PC-3 (cell line): ENCODE data around the gene LIN7A. TPM values are rescaled to one million over a fixed set of nuclear protein-coding genes. Genes with fewer than 3 reads are reported as not detected.

ENCODE experiments used
- ATAC-seq: fragments of 200-7000 bp; cut with Tn5 transposase; 2 replicates; pipeline ENCODE4 v1.9.1; 2020; ENCODE audit warnings: mild to moderate bottlenecking, moderate library complexity
- BruUV-seq: library from RNA; stranded (reverse); fragments of 400-500 nt; replicated peaks from 2 replicates; lab custom pipeline; 2021; lab: Mats Ljungman, UMichigan
- CTCF ChIA-PET: fragments of 300-600 bp; sonication (Branson Sonifier 250); formaldehyde crosslinking; loops from one replicate; lab custom pipeline; 2022; ENCODE audit warnings: antibody characterized with exemption; lab: Charles Lee
- POLR2A ChIA-PET: fragments of 300-600 bp; sonication (Branson Sonifier 250); formaldehyde crosslinking; loops from one replicate; lab custom pipeline; 2022; ENCODE audit warnings: antibody characterized with exemption; ENCODE audit not compliant: unreplicated experiment; lab: Charles Lee
- DNase-seq: peaks from one replicate; pipeline ENCODE4 v3.0.0-alpha.2; 2015
- H2AFZ ChIP-seq: fragments of 300-600 bp; sonication (generic); 2 replicates; pipeline ENCODE4 v1.6.0; 2016; ENCODE audit warnings: antibody characterized with exemption, low read length
- H3F3A ChIP-seq: fragments of 300-600 bp; sonication (generic); one replicate; pipeline ENCODE4 v1.6.0; 2017; ENCODE audit warnings: antibody characterized with exemption, low read length, control low read depth, mild to moderate bottlenecking; ENCODE audit not compliant: unreplicated experiment
- H3K27ac ChIP-seq: fragments of 300-600 bp; sonication (generic); 2 replicates; pipeline ENCODE4 v1.5.1; 2016; ENCODE audit warnings: mild to moderate bottlenecking, low read length
- H3K27me3 ChIP-seq: fragments of 300-600 bp; sonication (generic); 2 replicates; pipeline ENCODE4 v1.6.1; 2016; ENCODE audit warnings: low read length, mixed read lengths
- H3K36me3 ChIP-seq: fragments of 300-600 bp; sonication (generic); 2 replicates; pipeline ENCODE4 v1.6.1; 2016; ENCODE audit warnings: low read depth, mixed run types, low read length, mixed read lengths
- H3K4me1 ChIP-seq: fragments of 300-600 bp; sonication (generic); 2 replicates; pipeline ENCODE4 v1.5.1; 2016; ENCODE audit warnings: low read length; ENCODE audit not compliant: insufficient read depth
- H3K4me2 ChIP-seq: fragments of 300-600 bp; sonication (generic); 2 replicates; pipeline ENCODE4 v1.6.0; 2016; ENCODE audit warnings: low read length
- H3K4me3 ChIP-seq: fragments of 300-600 bp; sonication (generic); 2 replicates; pipeline ENCODE4 v1.5.1; 2016; ENCODE audit warnings: mild to moderate bottlenecking, low read length, mixed read lengths
- H3K79me2 ChIP-seq: fragments of 300-600 bp; sonication (generic); 2 replicates; pipeline ENCODE4 v1.6.1; 2017; ENCODE audit warnings: low read length, mixed read lengths
- H3K9ac ChIP-seq: fragments of 300-600 bp; sonication (generic); 2 replicates; pipeline ENCODE4 v1.6.0; 2016; ENCODE audit warnings: mild to moderate bottlenecking, low read length
- H3K9me2 ChIP-seq: fragments of 300-600 bp; sonication (generic); replicated peaks from 2 replicates; pipeline ENCODE4 v1.6.1; 2016; ENCODE audit warnings: mixed run types, low read length, mixed read lengths
- H3K9me3 ChIP-seq: fragments of 300-600 bp; sonication (generic); 2 replicates; pipeline ENCODE4 v1.6.1; 2016; ENCODE audit warnings: low read length, mixed read lengths
- H4K20me1 ChIP-seq: fragments of 300-600 bp; sonication (generic); 2 replicates; pipeline ENCODE4 v1.6.1; 2016; ENCODE audit warnings: low read length, mixed read lengths
- EZH2 ChIP-seq: fragments of 300-600 bp; sonication (generic); IDR thresholded peaks from one replicate; pipeline ENCODE4 v1.6.1; 2017; ENCODE audit warnings: antibody characterized with exemption, mild to moderate bottlenecking, low read length; ENCODE audit not compliant: unreplicated experiment
- EZH2phosphoT487 ChIP-seq: fragments of 300-600 bp; sonication (generic); IDR thresholded peaks from 2 replicates; pipeline ENCODE4 v1.6.1; 2018; ENCODE audit warnings: mild to moderate bottlenecking, antibody characterized with exemption, low read length, borderline replicate concordance
- intact Hi-C: fragments of 100-400 bp; cut with micrococcal nuclease; formaldehyde crosslinking; loops from 2 replicates; pipeline ENCODE4 v1.9.0; 2023
- total RNA-seq: library from RNA; depleted of rRNA; stranded (reverse); fragments of >200 nt; gene quantifications from 2 replicates; pipeline ENCODE4 v1.2.3, GENCODE V29; 2014
- TF ChIP-seq, protein P1 (sequence below): fragments of 300-600 bp; sonication (generic); conservative IDR thresholded peaks from 2 replicates; pipeline ENCODE4 v1.5.1; 2017; ENCODE audit warnings: antibody characterized with exemption, low read depth, mild to moderate bottlenecking, low read length

The LIN7A gene
- total RNA-seq, 1 experiment from 2014 or later = not detected

DNA sequence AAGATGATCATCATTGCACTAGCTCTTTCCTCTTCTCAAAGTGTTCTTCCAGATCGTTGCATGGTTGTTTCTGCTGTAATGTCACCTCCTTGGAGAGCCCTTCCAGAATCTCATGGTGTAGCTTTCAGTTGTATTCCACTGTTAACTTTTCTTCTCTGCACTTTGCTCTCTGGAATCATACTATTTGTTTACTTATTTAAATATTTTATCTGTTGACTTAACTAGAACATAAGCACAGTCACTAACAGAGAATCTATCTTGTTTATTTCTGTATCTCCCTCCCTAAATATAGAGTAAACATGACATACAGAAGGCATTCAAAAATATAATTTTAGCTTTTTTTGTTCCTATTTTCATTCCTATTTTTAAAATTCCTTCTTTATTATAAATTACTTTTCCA is 11.8 kb downstream of the LIN7A start:
- no TSS peak for BruUV-seq
- Histone ChIP-seq H3K4me3 (no peak overlapping the region), H3K9ac (no peak overlapping the region), H3K27me3 (peaks cover 7% of the 10 kb centered on the region; the same call in 1 of the 2 replicates), H4K20me1 (no peaks in the 10 kb centered on the region), H3K79me2 (no peaks in the 10 kb centered on the region), H3K36me3 (no peaks in the 10 kb centered on the region), H3K27ac (no peak overlapping the region), H3K4me2 (no peak overlapping the region), H3F3A (no peaks in the 10 kb centered on the region), H3K9me2 (no peaks in the 10 kb centered on the region), H3K9me3 (no peaks in the 10 kb centered on the region), H3K4me1 (no peaks in the 10 kb centered on the region), H2AFZ (no peak overlapping the region)
- no peak for ATAC-seq
- CTCF ChIA-PET = no interaction called here
- TF ChIP-seq EZH2 = no peak
- no peak for TF ChIP-seq EZH2phosphoT487
- TF ChIP-seq, protein P1, sequence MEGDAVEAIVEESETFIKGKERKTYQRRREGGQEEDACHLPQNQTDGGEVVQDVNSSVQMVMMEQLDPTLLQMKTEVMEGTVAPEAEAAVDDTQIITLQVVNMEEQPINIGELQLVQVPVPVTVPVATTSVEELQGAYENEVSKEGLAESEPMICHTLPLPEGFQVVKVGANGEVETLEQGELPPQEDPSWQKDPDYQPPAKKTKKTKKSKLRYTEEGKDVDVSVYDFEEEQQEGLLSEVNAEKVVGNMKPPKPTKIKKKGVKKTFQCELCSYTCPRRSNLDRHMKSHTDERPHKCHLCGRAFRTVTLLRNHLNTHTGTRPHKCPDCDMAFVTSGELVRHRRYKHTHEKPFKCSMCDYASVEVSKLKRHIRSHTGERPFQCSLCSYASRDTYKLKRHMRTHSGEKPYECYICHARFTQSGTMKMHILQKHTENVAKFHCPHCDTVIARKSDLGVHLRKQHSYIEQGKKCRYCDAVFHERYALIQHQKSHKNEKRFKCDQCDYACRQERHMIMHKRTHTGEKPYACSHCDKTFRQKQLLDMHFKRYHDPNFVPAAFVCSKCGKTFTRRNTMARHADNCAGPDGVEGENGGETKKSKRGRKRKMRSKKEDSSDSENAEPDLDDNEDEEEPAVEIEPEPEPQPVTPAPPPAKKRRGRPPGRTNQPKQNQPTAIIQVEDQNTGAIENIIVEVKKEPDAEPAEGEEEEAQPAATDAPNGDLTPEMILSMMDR = no peak
- POLR2A ChIA-PET = no interaction called here
- intact Hi-C loops = no loop called here
- no peak for DNase-seq

DNA sequence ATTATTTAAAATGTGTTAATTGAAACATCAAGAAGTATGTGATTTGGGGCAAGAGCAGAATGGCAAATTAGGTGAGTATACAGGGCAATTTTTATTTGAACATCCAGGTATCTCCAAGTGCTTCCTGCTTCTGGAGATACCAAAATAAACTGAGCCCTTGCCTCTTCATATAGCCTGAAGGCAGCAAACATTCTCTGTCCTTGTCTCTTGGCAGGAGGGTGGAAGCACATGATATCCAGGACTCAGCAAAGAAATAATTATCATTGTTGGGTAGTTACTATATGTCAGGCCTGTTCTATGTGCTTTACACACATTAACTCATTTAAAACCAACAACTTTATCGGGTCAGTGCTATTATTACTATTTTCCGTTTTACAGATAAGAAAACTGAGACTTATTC is 12.5 kb downstream of the LIN7A start:
- Histone ChIP-seq H3K9me3 (no peaks in the 10 kb centered on the region), H3K9me2 (no peaks in the 10 kb centered on the region), H3F3A (no peaks in the 10 kb centered on the region), H3K36me3 (no peaks in the 10 kb centered on the region), H3K4me3 (no peak overlapping the region), H3K4me2 (no peak overlapping the region), H4K20me1 (no peaks in the 10 kb centered on the region), H3K27ac (no peak overlapping the region), H3K79me2 (no peaks in the 10 kb centered on the region), H2AFZ (no peak overlapping the region), H3K9ac (no peak overlapping the region), H3K4me1 (no peaks in the 10 kb centered on the region), H3K27me3 (peaks cover 6% of the 10 kb centered on the region; the same call in 1 of the 2 replicates)
- intact Hi-C loops = no loop called here
- no TSS peak for BruUV-seq
- ChIA-PET CTCF (no interaction called here), POLR2A (no interaction called here)
- TF ChIP-seq EZH2phosphoT487 (no peak), EZH2 (no peak)
- TF ChIP-seq, protein P1 = no peak
- DNase-seq (no peak), ATAC-seq (no peak)

DNA sequence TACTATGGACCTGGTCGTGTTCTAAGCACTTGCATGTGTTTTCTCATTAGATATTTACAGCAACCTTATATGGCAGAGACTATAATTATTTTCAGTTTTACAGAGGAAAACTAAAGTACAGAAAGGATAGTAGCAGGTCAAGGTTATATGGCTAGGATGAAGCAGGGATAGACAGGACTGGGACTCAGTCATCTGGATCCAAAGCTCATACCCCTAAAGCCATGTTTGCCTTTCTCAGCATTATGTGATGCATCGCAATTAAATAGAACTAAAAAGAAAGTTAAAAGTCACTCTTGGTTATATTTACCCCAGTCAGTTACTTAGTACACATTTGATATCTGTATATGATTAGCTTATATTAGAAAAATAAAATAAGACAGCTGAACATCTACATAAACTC is 13.3 kb downstream of the LIN7A start:
- no TSS peak for BruUV-seq
- POLR2A ChIA-PET = no interaction called here

More for the DNA sequence above, 13.3 kb downstream of the LIN7A start:
- Histone ChIP-seq H2AFZ (no peak overlapping the region), H3K27me3 (peaks cover 6% of the 10 kb centered on the region; the same call in 1 of the 2 replicates), H3K4me1 (no peaks in the 10 kb centered on the region), H3K9me2 (no peaks in the 10 kb centered on the region), H3K36me3 (no peaks in the 10 kb centered on the region), H3F3A (no peaks in the 10 kb centered on the region), H3K9ac (no peak overlapping the region), H4K20me1 (no peaks in the 10 kb centered on the region), H3K9me3 (no peaks in the 10 kb centered on the region), H3K4me2 (no peak overlapping the region), H3K27ac (no peak overlapping the region), H3K4me3 (no peak overlapping the region), H3K79me2 (no peaks in the 10 kb centered on the region)
- DNase-seq = no peak
- CTCF ChIA-PET = interaction anchor here (0.6 kb wide), 1 partner anchor 44 kb away, joined by 3 read pairs; no protein-coding TSS in a partner anchor
- TF ChIP-seq, protein P1 = no peak
- TF ChIP-seq EZH2phosphoT487 = no peak
- TF ChIP-seq EZH2 = no peak
- intact Hi-C loops = no loop called here
- no peak for ATAC-seq
